GM15510 (cell line): ENCODE results near the gene TMC5.

ENCODE experiments used
- POLR2A ChIP-seq: IDR thresholded peaks from 3 replicates; pipeline ENCODE4 v1.6.1; 2011; ENCODE audit warnings: borderline replicate concordance; ENCODE audit not compliant: insufficient read length; ENCODE audit errors: extremely low read depth

Gene TMC5

GRCh38 chr16:19515757-19516156 is 98.1 kb downstream of the TMC5 start:
- no peak for TF ChIP-seq POLR2A

GRCh38 chr16:19517424-19518089 is 99.9 kb downstream of the TMC5 start:
- TF ChIP-seq POLR2A: no peak

- TF ChIP-seq POLR2A: no peak
Measured at GRCh38 chr16:19518388-19518787, 100.7 kb downstream of the TMC5 start.

- no peak for TF ChIP-seq POLR2A
Measured at GRCh38 chr16:19520861-19521331, 103.2 kb downstream of the TMC5 start.

GRCh38 chr16:19521471-19522396 is 104.1 kb downstream of the TMC5 start, which contains the start of gene GDE1:
TSS of gene GDE1 (minus strand) at chr16:19522098. CDS start at chr16:19521964, 134 bp downstream.
- TF ChIP-seq POLR2A: peak; percentile 90

GRCh38 chr16:19522397-19522732 is 104.7 kb downstream of the TMC5 start:
- TF ChIP-seq POLR2A: no peak

GRCh38 chr16:19522760-19523159 is 105.1 kb downstream of the TMC5 start:
- TF ChIP-seq POLR2A: no peak

- no peak for TF ChIP-seq POLR2A
Measured at GRCh38 chr16:19523184-19523558, 105.5 kb downstream of the TMC5 start.

GRCh38 chr16:19523559-19524355 is 106.1 kb downstream of the TMC5 start, which contains the start of gene CCP110:
TSS of gene CCP110 (plus strand) at chr16:19523942. CDS start at chr16:19527882, 3,940 bp downstream.
- TF ChIP-seq POLR2A: peak; percentile 48

GRCh38 chr16:19524356-19524615 is 106.6 kb downstream of the TMC5 start:
- no peak for TF ChIP-seq POLR2A

- TF ChIP-seq POLR2A: no peak
Measured at GRCh38 chr16:19524616-19525384, 107.1 kb downstream of the TMC5 start.

- TF ChIP-seq POLR2A: no peak
Measured at GRCh38 chr16:19525385-19525723, 107.7 kb downstream of the TMC5 start.

- TF ChIP-seq POLR2A: no peak
Measured at GRCh38 chr16:19527161-19527560, 109.5 kb downstream of the TMC5 start.

- TF ChIP-seq POLR2A: no peak
Measured at GRCh38 chr16:19528666-19529065, 111.0 kb downstream of the TMC5 start.
